GDM1 (cell line): ENCODE results near the gene CHRM2.

Experiments
- DNase-seq: peaks from one replicate; lab custom pipeline; 2025; lab: John Stamatoyannopoulos, UW

Gene CHRM2

GRCh38 chr7:136958016-136958415, 89.6 kb downstream of the CHRM2 start:
- no peak for DNase-seq

- DNase-seq, result no peak
Measured at GRCh38 chr7:136964347-136964746, 95.9 kb downstream of the CHRM2 start.

GRCh38 chr7:136966825-136967224, 98.4 kb downstream of the CHRM2 start:
- no peak for DNase-seq

GRCh38 chr7:136969761-136970160, 101.3 kb downstream of the CHRM2 start:
- DNase-seq, result no peak

GRCh38 chr7:136971776-136972175, 103.3 kb downstream of the CHRM2 start:
- DNase-seq, result no peak

- no peak for DNase-seq
Measured at GRCh38 chr7:136976504-136977251, 108.2 kb downstream of the CHRM2 start.

- no peak for DNase-seq
Measured at GRCh38 chr7:136993377-136993776, 124.9 kb downstream of the CHRM2 start.

GRCh38 chr7:136997735-136998134, 129.3 kb downstream of the CHRM2 start:
- no peak for DNase-seq

- DNase-seq, result no peak
Measured at GRCh38 chr7:136998495-136998894, 130.0 kb downstream of the CHRM2 start.

- DNase-seq, result no peak
Measured at GRCh38 chr7:137000621-137001020, 132.2 kb downstream of the CHRM2 start.

GRCh38 chr7:137001041-137001440, 132.6 kb downstream of the CHRM2 start:
- DNase-seq, result no peak

GRCh38 chr7:137001478-137001877, 133.0 kb downstream of the CHRM2 start:
- no peak for DNase-seq

GRCh38 chr7:137003086-137003485, 134.6 kb downstream of the CHRM2 start:
- DNase-seq, result no peak

GRCh38 chr7:137003566-137003965, 135.1 kb downstream of the CHRM2 start:
- DNase-seq, result no peak

- no peak for DNase-seq
Measured at GRCh38 chr7:137005873-137006272, 137.4 kb downstream of the CHRM2 start.

GRCh38 chr7:137006293-137006692, 137.8 kb downstream of the CHRM2 start:
- DNase-seq, result no peak

- DNase-seq, result no peak
Measured at GRCh38 chr7:137007001-137007694, 138.7 kb downstream of the CHRM2 start.

GRCh38 chr7:137009404-137009803, 141.0 kb downstream of the CHRM2 start:
- DNase-seq, result no peak

- no peak for DNase-seq
Measured at GRCh38 chr7:137015015-137015414, 146.6 kb downstream of the CHRM2 start.

- no peak for DNase-seq
Measured at GRCh38 chr7:137017221-137017620, 148.8 kb downstream of the CHRM2 start.

GRCh38 chr7:137018468-137018867, 150.0 kb downstream of the CHRM2 start:
- no peak for DNase-seq

GRCh38 chr7:137020351-137020750, 151.9 kb downstream of the CHRM2 start:
- no peak for DNase-seq

- DNase-seq, result no peak
Measured at GRCh38 chr7:137025469-137026175, 157.2 kb downstream of the CHRM2 start.
